NCI-H526 treated with DMSO at 0.1 percent for 48 hours (cell line): ENCODE data around the gene ARHGAP31.
"Not testable (repeated sequence)": the region's sequence is repeated elsewhere in the genome, so short reads cannot be mapped to it uniquely, and the experiment has no call there.

ENCODE experiments used
- DNase-seq: peaks from one replicate; lab custom pipeline; 2025; lab: John Stamatoyannopoulos, UW

The ARHGAP31 gene

DNA sequence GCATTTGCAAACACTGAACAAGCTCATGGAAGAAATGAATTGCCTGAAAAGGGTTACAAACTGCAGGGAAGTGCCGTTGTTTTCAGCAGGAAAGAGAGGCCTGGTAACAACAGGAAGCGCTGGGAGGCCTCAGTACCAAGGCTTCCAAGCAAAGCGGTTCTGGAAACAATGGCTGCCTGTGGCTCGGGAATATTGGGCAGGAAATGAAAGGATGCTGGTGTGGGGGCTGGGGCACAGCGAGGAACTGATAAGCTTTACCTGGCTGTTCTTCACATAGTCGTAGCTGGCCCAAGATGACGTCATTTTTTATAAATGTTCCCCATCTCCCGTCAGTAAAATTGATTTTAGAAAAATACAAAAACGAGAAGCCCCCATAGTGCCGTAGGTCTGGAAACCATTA lies 55.9 kb downstream of the ARHGAP31 start:
- DNase-seq = no peak

DNA sequence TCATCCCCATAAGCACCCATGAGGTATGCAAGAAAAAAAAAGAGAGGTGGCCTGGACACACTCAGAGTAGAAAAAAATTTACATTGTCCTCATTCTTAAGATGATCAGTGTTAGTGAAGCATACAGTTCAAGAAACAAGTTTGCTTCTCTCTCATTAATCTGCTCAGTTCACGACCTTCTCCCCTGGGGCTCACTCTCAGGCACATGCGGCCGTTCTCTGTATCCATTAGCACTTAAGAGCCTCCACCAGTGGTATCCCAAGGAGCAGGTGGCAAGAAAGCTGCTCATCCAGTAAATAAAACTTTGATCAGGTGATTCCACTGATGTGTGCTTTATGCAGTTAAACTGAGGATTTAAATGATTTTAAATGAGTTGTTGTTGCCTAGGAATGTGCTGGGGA lies 57.4 kb downstream of the ARHGAP31 start:
- no peak for DNase-seq

DNA sequence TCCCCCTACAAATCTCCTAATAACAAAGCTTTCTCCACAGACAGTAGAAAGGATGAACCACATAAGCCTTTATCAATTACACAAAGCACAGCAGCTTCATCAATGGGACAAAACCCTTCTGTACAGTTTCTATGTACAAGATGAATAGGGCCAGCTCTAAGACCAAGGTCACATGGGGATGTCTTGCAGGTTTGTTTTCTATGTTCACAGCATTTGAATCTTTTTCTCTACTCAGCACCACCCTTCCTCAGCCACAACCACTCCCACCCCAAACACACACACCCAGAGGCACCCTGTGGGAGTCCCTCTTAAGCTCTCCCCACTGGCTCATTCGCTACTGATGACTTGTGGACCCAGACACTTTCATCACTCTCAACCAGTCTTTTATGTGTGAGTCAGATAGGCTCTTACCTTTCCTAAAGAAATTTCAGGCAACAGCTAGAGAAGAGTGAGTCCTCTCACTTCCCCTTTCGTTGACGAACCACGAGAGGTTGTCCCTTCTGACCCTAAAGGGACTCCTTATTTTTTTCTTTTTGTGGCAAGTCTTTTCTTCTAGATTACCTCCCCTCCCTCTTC lies 57.9 kb downstream of the ARHGAP31 start:
- no peak for DNase-seq

DNA sequence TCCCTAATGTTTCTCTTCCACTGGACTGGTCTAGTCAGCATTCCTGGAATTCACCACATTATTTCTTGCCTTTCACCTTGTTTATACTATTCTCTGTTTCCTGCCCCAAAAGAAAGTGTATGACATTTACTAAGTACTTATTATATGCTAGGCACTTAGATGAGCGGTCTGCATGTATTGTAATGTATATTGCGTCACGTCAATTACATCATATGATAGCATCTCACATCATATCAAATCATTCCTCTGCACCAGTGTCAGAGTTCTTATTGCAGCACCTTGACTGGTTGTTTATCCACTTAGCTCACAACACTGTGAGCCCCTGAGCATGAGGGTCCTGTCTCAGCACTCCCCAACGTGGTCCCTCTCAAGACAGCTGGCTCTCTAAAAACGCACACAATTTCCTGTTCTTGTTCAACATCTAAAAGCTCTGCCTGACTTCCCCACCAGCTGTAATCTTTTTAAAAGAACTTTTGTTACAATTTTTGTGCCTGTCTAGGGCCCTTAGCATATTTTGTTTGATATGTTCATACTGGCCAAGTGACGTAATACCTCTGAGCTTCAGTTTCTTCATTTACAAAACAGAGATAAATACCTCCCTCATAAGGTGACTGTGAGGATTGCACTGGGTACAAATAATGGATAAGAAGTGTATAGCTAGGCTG lies 58.8 kb downstream of the ARHGAP31 start:
- no peak for DNase-seq

DNA sequence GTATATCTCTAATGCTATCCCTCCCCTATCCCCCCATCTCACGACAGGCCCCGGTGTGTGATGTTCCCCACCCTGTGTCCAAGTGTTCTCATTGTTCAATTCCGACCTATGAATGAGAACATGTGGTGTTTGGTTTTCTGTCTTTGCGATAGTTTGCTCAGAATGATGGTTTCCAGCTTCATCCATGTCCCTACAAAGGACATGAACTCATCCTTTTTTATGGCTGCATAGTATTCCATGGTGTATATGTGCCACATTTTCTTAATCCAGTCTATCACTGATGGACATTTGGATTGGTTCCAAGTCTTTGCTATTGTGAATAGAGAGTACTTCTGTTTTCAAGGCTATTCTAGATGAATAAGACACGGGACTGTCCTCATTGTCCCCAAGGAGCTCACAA lies 61.4 kb downstream of the ARHGAP31 start:
- not testable (repeated sequence) for DNase-seq

DNA sequence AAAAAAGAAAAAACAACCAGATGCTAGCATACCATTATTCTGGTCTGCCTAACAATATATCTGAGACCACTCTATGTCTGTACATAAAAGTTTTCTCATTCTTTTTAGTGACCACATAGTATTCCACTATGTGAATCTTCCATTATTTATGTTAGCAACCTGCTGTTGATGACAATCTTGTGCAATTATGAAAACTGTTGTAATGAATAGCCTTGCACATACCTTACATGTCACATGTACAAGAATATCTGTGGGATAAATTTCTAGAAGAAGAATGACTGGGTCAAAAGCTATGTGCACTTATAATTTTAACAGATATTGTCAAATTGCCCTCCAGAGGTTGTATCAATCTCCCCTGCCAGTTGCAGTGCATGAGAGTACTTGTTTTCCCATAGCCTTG lies 62.5 kb downstream of the ARHGAP31 start:
- DNase-seq = no peak

DNA sequence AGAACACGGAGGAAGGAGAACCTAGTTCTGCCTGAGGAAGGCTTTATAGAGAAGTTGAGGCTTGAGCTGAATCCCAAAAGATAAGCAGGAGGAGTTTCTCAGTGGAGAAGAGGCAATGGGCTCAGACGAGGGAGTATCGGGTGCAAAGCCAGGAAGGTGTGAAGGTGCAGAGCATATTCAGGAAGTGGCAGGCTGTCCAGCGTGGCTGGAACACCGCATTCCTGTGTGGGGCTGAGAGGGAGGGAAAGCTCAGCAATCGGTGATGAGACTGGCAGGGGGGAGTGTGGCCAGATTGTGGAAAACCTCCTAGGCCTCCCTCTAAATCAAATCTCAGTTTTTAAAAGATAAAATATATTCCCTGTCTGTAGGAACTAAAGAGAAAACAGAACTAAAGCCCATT lies 63.0 kb downstream of the ARHGAP31 start:
- DNase-seq = no peak

DNA sequence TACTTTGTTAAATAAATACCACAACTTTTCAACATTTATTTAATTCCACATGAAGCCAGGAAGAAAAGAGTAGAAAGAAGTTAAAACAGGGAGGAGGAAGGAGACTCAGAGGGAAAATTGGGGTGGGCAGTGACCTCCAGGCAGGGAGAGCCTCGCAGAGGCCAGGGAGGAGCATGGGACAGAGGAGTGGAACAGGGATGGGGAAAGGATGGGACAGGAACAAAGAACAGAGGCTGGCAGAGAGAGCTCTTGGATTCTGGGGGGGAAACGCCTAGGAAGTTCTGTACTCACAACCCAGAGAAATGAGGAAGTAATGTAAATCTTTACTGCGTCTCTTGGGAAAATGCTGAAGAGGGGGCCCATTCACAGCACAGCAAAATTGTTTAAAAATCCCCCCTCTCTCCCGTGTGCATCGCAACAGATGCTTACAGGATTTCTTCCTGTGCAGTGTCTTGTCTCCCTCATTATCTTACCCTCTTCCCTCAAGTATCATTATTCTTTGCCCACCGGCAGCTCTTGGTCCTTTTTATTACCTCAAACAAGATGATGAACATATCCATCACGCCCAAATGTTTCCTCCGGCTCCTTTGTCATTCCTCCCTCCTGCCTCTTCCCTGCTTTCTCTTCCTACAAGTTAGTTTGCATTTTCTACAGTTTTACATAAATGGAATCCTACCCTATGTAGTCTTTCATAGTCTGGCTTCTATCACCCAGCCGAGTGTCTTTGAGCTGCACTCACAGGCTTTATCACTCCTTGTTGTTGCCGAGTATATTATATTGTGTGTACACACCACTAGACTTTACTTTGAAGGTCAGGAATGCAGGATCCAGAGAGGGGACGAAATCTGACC lies 65.5 kb downstream of the ARHGAP31 start:
- DNase-seq = no peak

DNA sequence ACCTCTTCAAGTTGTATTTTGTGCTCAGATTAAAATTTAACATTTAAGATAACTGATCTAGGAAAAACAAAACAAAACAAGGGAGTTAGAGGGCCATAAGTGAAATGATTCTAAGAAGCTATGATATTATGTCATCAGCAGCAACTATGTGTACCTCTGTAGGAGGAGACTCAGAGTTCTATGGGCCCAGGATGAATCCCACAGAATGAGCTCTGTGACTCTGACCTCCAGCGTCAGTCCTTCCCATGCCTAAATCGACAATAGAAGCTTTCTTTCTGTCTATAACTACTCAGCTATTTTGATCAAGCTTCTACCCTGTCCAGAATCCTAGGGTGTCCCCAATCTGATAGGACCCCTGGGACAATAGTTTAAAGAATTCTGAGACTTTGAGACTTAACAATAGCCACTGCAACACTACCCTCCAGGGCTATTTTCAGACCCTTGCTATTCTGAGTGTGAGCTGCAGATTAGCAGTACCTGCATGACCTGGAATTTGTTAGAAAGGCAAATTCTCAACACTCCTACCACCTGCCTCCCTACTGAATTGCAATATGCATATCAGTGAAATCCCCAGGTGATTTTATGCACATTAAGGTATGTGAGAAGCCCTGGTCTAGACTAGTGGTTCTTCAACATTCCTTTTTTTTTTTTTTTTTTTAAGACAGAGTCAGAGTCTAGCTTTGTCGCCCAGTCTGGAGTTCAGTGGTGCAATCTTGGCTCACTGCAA lies 66.7 kb downstream of the ARHGAP31 start:
- DNase-seq = no peak

DNA sequence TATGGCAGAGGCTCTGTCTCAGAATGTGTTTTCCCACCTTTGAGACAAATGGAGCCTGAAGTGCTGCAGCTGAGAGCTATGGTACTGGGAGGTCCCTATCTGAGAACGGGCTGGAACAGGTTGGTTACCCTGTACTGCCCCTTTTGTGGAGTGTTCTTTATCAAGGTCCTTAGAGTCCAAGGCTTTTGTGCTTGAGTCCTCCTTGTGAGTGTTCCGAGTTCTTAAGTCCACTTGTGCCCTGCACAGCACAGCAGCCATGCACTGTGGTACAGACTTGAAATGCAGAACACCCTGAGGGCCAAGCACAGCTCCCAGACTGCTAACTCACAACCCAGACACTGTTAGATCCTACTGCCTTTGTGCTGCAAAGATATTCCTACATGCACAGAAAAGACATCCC lies 67.8 kb downstream of the ARHGAP31 start:
- DNase-seq = no peak

DNA sequence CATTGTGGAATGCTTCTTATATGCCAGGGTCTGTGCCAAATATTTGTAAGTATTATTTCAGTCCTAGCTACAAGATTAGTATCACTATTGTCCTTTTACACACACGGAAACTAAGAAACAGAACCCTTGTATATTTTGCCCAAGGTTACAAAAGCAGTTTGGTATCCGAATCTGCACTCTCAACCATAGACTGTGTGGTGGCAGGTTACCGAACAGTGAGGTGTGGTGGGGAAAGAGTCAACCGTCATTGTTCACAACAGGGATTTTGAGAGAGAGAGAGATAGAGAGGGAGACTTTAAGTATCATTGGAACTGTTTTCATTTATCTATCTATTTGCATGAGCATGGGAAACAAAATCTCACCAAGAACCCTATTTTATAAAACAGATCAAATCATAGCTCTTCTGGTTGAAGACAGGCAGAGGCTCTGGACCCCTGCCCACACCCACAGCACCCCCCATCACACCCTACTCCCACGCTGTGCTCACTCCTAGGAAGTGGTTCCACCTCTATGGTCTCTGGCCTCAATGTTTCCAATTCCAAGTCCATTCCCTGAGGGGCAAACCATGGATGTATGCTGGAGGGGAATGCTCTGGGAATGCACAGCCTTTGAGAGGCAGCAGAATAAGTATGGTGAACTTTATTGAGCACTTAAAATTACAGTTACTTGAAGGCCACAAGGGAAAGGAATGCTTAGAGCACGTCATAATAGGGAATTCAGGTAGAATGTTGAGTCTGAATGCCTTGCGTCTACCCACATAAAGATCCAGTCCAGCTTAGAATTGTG lies 69.0 kb downstream of the ARHGAP31 start:
- no peak for DNase-seq

DNA sequence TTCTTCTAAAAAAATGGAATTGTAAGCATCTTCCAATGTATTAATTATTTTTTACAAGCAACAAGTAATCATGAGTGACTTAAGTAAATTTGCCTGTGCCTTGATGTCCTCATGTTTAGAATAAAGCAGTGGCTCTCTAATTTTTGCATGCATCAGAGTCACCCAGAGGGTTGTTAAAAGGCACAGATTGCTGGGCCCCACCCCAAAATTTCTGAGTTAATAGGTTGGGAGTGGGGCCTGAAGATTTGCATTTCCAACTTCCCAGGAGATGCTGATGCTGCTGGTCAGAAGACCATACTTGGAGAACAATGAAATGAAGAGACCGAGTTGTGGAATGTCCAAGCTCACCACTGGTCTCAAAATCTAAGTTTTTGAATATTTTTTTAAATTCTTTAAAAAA lies 70.2 kb downstream of the ARHGAP31 start:
- DNase-seq = no peak

DNA sequence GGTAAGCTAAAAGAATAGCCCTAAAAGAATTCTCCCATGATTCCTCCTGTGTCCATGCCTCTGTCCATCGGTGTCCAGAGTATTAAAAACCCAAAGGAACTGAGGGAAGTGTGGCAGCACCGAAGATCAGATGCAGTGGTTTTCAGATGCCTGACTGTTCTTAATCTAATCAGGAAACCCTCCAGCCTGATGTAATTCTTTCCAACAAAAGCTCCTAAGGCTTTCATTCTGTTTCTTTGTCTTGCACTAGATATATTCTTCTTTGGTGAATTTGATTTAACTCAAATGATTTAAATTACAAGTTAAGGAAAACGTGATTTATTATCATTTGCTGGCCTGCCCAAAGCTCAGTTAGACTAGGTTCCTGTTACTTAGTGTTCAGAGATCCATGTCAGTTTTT lies 71.2 kb downstream of the ARHGAP31 start:
- no peak for DNase-seq

DNA sequence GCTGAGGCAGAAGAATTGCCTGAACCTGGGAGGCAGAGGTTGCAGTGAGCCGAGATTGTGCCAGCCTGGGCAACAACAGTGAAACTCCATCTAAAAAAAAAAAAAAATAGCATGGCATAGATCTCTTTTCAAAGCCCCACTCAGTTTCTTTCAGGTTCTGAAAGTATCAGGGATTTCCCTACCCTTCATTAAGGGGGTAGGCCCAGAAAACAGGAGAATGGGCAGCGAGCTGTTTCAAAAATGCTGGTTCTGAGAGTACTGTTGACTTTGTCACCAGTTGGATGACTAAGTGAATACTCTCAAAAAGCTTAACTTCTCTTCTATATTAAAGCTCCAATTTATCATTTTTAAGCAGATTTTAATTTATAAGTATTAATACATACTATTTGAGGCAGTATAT lies 72.8 kb downstream of the ARHGAP31 start:
- DNase-seq = no peak

DNA sequence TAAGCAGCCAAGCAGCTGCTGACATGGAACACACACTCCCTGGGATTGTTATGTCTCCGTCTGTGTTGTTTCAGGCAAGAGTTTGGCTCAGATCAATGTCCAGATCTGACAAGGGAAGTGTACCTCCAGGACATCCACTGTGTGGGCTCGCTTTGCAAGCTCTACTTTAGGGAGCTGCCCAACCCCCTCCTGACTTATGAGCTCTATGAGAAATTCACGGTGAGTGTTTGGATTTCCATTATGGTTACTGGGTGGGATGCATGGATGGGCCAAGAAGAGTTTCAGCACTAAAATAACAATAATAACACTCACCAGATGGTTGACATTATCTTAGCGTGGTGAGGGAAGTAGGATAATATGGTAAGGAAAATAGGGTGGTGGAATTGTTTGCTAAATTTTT lies 74.1 kb downstream of the ARHGAP31 start:
- DNase-seq = no peak

DNA sequence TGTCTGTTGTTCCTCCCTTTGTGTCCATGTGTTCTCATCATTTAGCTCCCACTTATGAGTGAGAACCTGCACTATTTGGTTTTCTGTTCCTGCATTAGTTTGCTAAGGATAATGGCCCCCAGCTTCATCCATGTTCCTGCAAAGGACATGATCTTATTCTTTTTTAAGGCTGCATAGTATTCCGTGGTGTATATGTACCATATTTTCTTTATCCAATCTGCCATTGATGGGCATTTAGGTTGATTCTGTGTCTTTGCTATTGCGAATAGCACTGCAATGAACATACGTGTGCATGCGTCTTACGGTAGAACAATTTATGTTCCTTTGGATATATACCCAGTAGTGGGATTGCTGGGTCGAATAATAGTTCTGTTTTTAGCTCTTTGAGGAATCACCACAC lies 77.6 kb downstream of the ARHGAP31 start:
- DNase-seq = not testable (repeated sequence)

DNA sequence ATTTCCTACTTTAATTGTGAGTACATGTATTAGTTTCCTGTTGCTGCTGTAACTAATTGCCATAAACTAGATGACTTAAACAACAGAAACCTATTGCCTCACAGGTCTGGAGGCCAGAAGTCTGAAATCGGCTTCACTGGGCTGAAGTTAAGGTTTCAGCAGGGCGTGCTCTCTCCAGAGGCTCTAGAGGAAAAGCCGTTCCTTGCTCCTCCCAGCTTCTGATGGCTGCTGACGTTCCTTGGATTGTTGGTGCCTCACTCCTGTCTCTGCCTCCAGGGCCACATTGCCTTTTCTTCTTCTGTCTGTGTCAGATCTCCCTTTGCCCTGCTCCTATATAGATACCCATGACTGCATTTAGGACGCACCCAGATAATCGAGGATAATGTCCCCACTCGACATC lies 80.9 kb downstream of the ARHGAP31 start:
- DNase-seq = no peak

DNA sequence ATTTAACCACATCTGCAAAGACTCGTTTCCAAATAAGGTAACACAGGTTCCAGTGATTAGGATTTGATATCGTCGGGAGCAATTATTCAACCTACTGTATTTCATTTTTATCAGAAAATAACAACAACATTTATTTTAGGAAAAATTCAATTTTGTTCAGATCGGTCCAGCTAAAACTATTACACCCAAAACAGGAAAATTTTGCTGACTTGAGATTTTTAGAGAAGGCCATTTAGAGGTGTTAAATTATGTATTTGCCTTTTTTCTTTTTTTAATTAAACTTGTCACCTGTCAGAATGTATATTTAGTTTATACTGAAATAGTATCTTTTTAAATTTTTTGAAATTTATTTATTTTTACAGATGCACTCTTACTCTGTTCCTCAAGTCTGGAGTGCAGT lies 81.3 kb downstream of the ARHGAP31 start:
- no peak for DNase-seq

DNA sequence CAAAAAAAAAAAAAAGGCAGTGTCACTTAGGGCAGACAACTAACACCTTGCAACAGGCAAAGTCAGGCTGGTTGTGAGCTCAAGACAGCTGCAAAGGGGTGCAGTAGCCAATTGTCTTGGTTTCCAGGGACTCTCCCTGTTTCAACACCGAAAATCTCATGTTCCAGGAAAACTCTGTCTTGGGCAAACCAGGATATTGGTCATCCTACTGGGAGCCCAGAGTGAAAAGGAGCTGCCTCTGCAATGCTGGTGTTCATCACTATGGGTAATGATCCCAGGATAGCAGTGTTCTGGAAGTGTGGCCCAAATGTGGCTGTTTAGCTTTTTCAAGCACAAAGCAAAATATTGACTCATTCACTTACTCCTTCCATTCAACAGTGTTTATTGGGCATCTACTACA lies 82.6 kb downstream of the ARHGAP31 start:
- no peak for DNase-seq

DNA sequence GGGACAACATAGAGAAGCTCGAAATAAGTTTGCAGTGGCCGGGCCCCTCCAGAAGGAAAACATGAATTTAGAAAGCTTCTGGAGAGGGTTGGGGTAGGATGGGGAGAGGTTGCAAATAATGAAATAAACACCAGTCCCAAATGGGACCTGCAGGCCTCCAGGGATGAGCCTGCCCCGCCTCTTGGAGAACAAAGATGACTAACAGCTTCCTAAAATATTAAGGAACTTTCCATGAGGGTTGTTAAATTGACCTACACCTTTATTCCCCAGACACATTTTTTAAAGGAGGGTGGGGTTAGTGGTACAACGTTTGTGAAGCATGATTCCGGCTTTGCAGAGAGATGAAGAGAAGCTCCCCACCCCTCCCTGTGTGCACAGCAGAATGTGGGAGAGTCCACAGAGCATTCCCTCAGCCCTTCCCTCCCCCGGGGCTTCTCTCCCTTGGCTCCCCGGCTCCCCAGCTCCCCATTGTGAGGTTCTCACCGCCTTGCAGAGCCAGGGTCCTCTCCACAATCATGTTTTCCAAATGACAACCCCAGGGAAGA lies 84.1 kb downstream of the ARHGAP31 start:
- no peak for DNase-seq

DNA sequence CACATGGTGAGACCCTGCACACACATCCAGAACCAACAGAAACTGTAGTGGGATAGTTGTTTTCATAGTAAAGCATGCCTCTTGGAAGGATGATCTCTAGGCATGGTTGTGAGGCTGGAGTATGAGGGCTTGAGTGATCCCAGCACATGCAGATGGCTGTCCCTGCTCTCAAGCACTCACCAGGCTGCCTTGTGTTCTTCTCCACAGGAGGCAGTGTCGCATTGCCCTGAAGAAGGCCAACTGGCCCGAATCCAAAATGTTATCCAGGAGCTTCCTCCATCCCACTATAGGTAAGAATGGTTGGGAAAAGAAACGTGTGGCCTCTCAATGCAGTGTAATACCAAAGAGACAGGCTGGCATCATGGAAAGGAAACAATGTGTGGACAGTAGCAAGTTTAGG lies 86.5 kb downstream of the ARHGAP31 start:
- DNase-seq = no peak

DNA sequence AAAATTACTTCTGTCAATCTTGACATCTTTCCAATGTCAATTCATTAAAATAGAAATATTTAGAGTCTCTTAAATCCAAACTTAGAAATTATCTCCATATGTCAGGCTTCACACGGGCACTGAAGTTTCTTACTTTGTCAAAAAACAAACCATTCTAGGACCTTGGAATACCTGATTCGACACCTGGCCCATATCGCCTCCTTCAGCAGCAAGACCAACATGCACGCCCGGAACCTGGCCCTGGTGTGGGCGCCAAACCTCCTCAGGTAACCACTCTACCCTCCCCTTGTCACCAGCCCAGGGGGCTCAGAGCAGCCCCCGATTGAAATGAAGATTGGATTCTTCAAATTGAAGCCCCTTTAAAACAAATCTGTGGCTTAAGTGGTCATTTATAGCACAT lies 88.0 kb downstream of the ARHGAP31 start:
- DNase-seq = no peak
